Mesenchymal stem cell (in vitro differentiated cells and primary cell): ENCODE results near the gene HHLA2.
"Not testable (repeated sequence)": the region's sequence is repeated elsewhere in the genome, so short reads cannot be mapped to it uniquely, and the experiment has no call there.

Experiments
- DNase-seq: peaks from one replicate; pipeline ENCODE4 v3.0.0-alpha.2; 2013
- H2AFZ ChIP-seq: one replicate; pipeline ENCODE4 v1.6.1; 2013; ENCODE audit warnings: low read depth, mild to moderate bottlenecking, control low read depth, inconsistent platforms, low read length, moderate library complexity
- H2AK5ac ChIP-seq: 2 replicates; pipeline ENCODE4 v1.6.1; 2013; ENCODE audit warnings: low read length, moderate library complexity, mild to moderate bottlenecking, inconsistent platforms; ENCODE audit not compliant: severe bottlenecking
- H2BK120ac ChIP-seq: one replicate; pipeline ENCODE4 v1.6.1; 2013; ENCODE audit warnings: low read depth, mild to moderate bottlenecking, inconsistent platforms, low read length, moderate library complexity
- H2BK12ac ChIP-seq, 2 experiments: one replicate each; pipeline ENCODE4 v1.6.1; 2013; ENCODE audit warnings: inconsistent platforms in 2 of 2, low read length in 2 of 2, mild to moderate bottlenecking in 2 of 2, moderate library complexity in 2 of 2, control low read depth in 1 of 2
- H2BK15ac ChIP-seq: one replicate; pipeline ENCODE4 v1.6.1; 2013; ENCODE audit warnings: mild to moderate bottlenecking, low read depth, inconsistent platforms; ENCODE audit not compliant: poor library complexity, severe bottlenecking
- H2BK5ac ChIP-seq: 2 replicates; pipeline ENCODE4 v1.6.1; 2013; ENCODE audit warnings: low read depth, mild to moderate bottlenecking, low read length, control low read depth, inconsistent platforms; ENCODE audit not compliant: poor library complexity, severe bottlenecking
- H3K14ac ChIP-seq, 2 experiments: one replicate each; pipeline ENCODE4 v1.6.1; 2013; ENCODE audit warnings: inconsistent platforms in 2 of 2, low read length in 2 of 2, control low read depth in 1 of 2, mild to moderate bottlenecking in 1 of 2, moderate library complexity in 1 of 2
- H3K18ac ChIP-seq, 2 experiments: one replicate each; pipeline ENCODE4 v1.6.1; 2013; ENCODE audit warnings: inconsistent platforms in 2 of 2, low read length in 2 of 2, control low read depth in 1 of 2, low read depth in 1 of 2, mild to moderate bottlenecking in 1 of 2
- H3K23ac ChIP-seq, 2 experiments: one replicate each; pipeline ENCODE4 v1.6.1; 2013; ENCODE audit warnings: inconsistent platforms in 2 of 2, low read length in 2 of 2, mild to moderate bottlenecking in 2 of 2, moderate library complexity in 2 of 2, control low read depth in 1 of 2
- H3K27ac ChIP-seq: 2 replicates; pipeline ENCODE4 v1.5.1; 2013; ENCODE audit warnings: mild to moderate bottlenecking, moderate library complexity, low read length, control low read depth, inconsistent platforms; ENCODE audit not compliant: poor library complexity, severe bottlenecking
- H3K27me3 ChIP-seq, 2 experiments: 2 replicates each; pipeline versions ENCODE4 v1.6.1 to v1.7.0; 2013; ENCODE audit warnings: low read length in 2 of 2, mild to moderate bottlenecking in 2 of 2, moderate library complexity in 2 of 2, control low read depth in 1 of 2, inconsistent platforms in 1 of 2; ENCODE audit not compliant: control insufficient read depth in 1 of 2, insufficient read depth in 1 of 2
- H3K36me3 ChIP-seq, 2 experiments: 2 replicates each; pipeline versions ENCODE4 v1.6.1 to v1.7.0; 2013; ENCODE audit warnings: low read length in 2 of 2, control low read depth in 1 of 2, inconsistent platforms in 1 of 2, low read depth in 1 of 2, mild to moderate bottlenecking in 1 of 2; ENCODE audit not compliant: insufficient read depth in 2 of 2, control insufficient read depth in 1 of 2
- H3K4ac ChIP-seq, 2 experiments: one replicate each; pipeline ENCODE4 v1.6.1; 2013; ENCODE audit warnings: inconsistent platforms in 2 of 2, low read length in 2 of 2, mild to moderate bottlenecking in 2 of 2, moderate library complexity in 2 of 2, control low read depth in 1 of 2, low read depth in 1 of 2
- H3K4me1 ChIP-seq: 2 replicates; pipeline ENCODE4 v1.6.1; 2013; ENCODE audit warnings: low read depth, low read length, control low read depth; ENCODE audit not compliant: control insufficient read depth, insufficient read depth
- H3K4me2 ChIP-seq: 2 replicates; pipeline ENCODE4 v1.6.1; 2013; ENCODE audit warnings: low read length, mild to moderate bottlenecking, inconsistent platforms; ENCODE audit not compliant: poor library complexity, severe bottlenecking
- H3K4me3 ChIP-seq, 2 experiments: 2 replicates each; pipeline versions ENCODE4 v1.5.1 to v1.7.0; 2013; ENCODE audit warnings: low read length in 2 of 2, mild to moderate bottlenecking in 2 of 2, control low read depth in 1 of 2, low read depth in 1 of 2; ENCODE audit not compliant: insufficient read depth in 1 of 2
- H3K79me1 ChIP-seq: replicated peaks from 2 replicates; pipeline ENCODE4 v1.6.1; 2013; ENCODE audit warnings: mild to moderate bottlenecking, control low read depth, low read length, inconsistent platforms; ENCODE audit not compliant: poor library complexity, severe bottlenecking
- H3K9ac ChIP-seq: 2 replicates; pipeline ENCODE4 v1.7.0; 2013; ENCODE audit warnings: mild to moderate bottlenecking, low read length, moderate library complexity
- H3K9me3 ChIP-seq: 2 replicates; pipeline ENCODE4 v1.7.0; 2013; ENCODE audit warnings: mild to moderate bottlenecking, low read length; ENCODE audit not compliant: control insufficient read depth
- H4K8ac ChIP-seq: one replicate; pipeline ENCODE4 v1.6.1; 2013; ENCODE audit warnings: inconsistent platforms, mild to moderate bottlenecking, low read length, moderate library complexity
- H4K91ac ChIP-seq: one replicate; pipeline ENCODE4 v1.6.1; 2013; ENCODE audit warnings: mild to moderate bottlenecking, low read length, inconsistent platforms
- WGBS: methylation state at CpG from one replicate; pipeline ENCODE4 v1.1.7; 2013; ENCODE audit warnings: mixed read lengths; 5-methylcytosine and 5-hydroxymethylcytosine counted together

The HHLA2 gene

GRCh38 chr3:108377384-108377783, 81.0 kb downstream of the HHLA2 start:
- Histone ChIP-seq H3K4me3 (no peak overlapping the region), H3K9me3 (no peaks in the 10 kb centered on the region), H3K14ac (no peak overlapping the region), H4K91ac (no peak overlapping the region), H2AK5ac (no peak overlapping the region), H2BK12ac (no peak overlapping the region), H2BK120ac (no peak overlapping the region), H3K4me1 (no peaks in the 10 kb centered on the region), H3K36me3 (no peaks in the 10 kb centered on the region), H2AFZ (no peak overlapping the region), H3K27ac (no peak overlapping the region), H3K4ac (no peak overlapping the region), H3K23ac (no peak overlapping the region), H3K79me1 (no peaks in the 10 kb centered on the region), H2BK5ac (no peak overlapping the region), H3K27me3 (no peaks in the 10 kb centered on the region), H4K8ac (no peak overlapping the region), H3K9ac (no peak overlapping the region), H2BK15ac (no peak overlapping the region), H3K4me2 (no peak overlapping the region), H3K18ac (no peak overlapping the region)
- no peak for DNase-seq
- 86% methylated on average over 1 of the region's 1 CpG for WGBS

DNA sequence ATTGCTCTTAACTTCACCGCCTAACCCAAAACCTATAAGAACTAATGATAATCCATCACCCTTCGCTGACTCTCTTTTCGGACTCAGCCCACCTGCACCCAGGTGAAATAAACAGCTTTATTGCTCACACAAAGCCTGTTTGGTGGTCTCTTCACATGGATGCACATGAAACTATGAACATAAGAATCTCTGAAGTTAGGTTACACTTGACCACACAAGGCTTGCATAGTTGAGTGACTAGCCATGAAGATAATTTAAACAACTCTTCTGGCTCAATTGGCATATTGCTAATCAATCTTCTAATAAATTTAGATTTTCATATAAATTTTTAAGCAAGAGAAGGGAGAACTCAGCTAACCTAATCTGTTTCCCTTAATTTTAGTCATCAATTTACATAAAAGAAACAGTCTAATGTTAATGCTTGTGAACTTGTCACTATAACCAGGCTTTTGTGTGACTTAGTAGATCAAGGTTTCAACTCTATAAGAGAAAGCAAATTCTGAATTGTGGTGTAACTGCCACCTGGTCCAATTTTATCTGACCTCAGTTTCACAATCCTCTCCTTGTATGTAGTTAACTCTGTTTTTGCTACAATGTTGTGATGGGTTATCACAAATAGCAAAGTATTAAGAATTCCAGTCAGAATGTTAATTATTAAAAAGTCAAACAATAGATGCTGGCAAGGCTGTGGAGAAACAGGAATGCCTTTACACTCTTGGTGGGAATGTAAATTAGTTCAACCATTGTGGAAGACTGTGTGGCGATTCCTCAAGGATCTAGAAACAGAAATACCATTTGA, 82.0 kb downstream of the HHLA2 start:
- H3K23ac ChIP-seq = no peak overlapping the region
- H2BK120ac ChIP-seq = no peak overlapping the region
- H2BK15ac ChIP-seq = no peak overlapping the region
- no peaks in the 10 kb centered on the region for H3K79me1 ChIP-seq
- H3K4me3 ChIP-seq = no peak overlapping the region
- no peaks in the 10 kb centered on the region for H3K36me3 ChIP-seq
- no peaks in the 10 kb centered on the region for H3K4me1 ChIP-seq
- no peak overlapping the region for H3K4ac ChIP-seq
- H3K9ac ChIP-seq = no peak overlapping the region
- H3K9me3 ChIP-seq = no peaks in the 10 kb centered on the region
- H3K27me3 ChIP-seq = no peaks in the 10 kb centered on the region
- no peak overlapping the region for H2BK12ac ChIP-seq
- no peak overlapping the region for H2AFZ ChIP-seq
- no peak overlapping the region for H2BK5ac ChIP-seq
- H2AK5ac ChIP-seq = no peak overlapping the region
- WGBS = 92% methylated on average over 2 of the region's 4 CpGs
- DNase-seq = no peak
- H4K8ac ChIP-seq = no peak overlapping the region
- H4K91ac ChIP-seq = no peak overlapping the region
- H3K4me2 ChIP-seq = no peak overlapping the region
- H3K18ac ChIP-seq = no peak overlapping the region
- no peak overlapping the region for H3K27ac ChIP-seq
- H3K14ac ChIP-seq = no peak overlapping the region

GRCh38 chr3:108378952-108379342, 82.6 kb downstream of the HHLA2 start:
- H3K9ac ChIP-seq, H2BK12ac ChIP-seq, H3K18ac ChIP-seq, H3K79me1 ChIP-seq, H3K23ac ChIP-seq, H3K4me2 ChIP-seq, H2BK15ac ChIP-seq, H3K4ac ChIP-seq, H3K4me1 ChIP-seq, H2BK120ac ChIP-seq, H2AFZ ChIP-seq, H3K9me3 ChIP-seq, H3K14ac ChIP-seq, H3K4me3 ChIP-seq, H2AK5ac ChIP-seq, H3K36me3 ChIP-seq, H4K8ac ChIP-seq, H3K27me3 ChIP-seq, H4K91ac ChIP-seq, H2BK5ac ChIP-seq, H3K27ac ChIP-seq, DNase-seq: not testable (repeated sequence)
- no CpG with 5 or more reads among the region's 2 CpGs for WGBS

GRCh38 chr3:108380128-108380795, 83.9 kb downstream of the HHLA2 start:
- no peak overlapping the region for H2BK12ac ChIP-seq
- H2BK5ac ChIP-seq = no peak overlapping the region
- no peak for DNase-seq
- H3K4me3 ChIP-seq = no peak overlapping the region
- 95% methylated on average over 7 of the region's 7 CpGs for whole genome bisulfite sequencing
- no peak overlapping the region for H2BK15ac ChIP-seq
- H3K4ac ChIP-seq = no peak overlapping the region
- no peak overlapping the region for H3K4me2 ChIP-seq
- H3K79me1 ChIP-seq = no peaks in the 10 kb centered on the region
- no peak overlapping the region for H3K18ac ChIP-seq
- H2AK5ac ChIP-seq = no peak overlapping the region
- H3K14ac ChIP-seq = no peak overlapping the region
- no peaks in the 10 kb centered on the region for H3K36me3 ChIP-seq
- H2BK120ac ChIP-seq = no peak overlapping the region
- H3K9ac ChIP-seq = no peak overlapping the region
- no peaks in the 10 kb centered on the region for H3K4me1 ChIP-seq
- H2AFZ ChIP-seq = no peak overlapping the region
- no peak overlapping the region for H4K8ac ChIP-seq
- no peak overlapping the region for H3K27ac ChIP-seq
- H4K91ac ChIP-seq = no peak overlapping the region
- H3K23ac ChIP-seq = no peak overlapping the region
- H3K9me3 ChIP-seq = no peaks in the 10 kb centered on the region
- H3K27me3 ChIP-seq = no peaks in the 10 kb centered on the region
